Liver (tissue), 9 donors: ENCODE measurements around the gene TBC1D12. TPM values are rescaled to one million over a fixed set of nuclear protein-coding genes. Genes with fewer than 3 reads are reported as not detected.

Experiments
- DNase-seq: peaks from one replicate; pipeline ENCODE4 v3.0.0-alpha.2; 2017; ENCODE audit warnings: low spot score
- H3K27ac ChIP-seq, 2 donors: one replicate each; pipeline ENCODE4 v1.7.0; 2013; ENCODE audit warnings: inconsistent platforms in 2 of 2, low read length in 2 of 2, control low read depth in 1 of 2, low read depth in 1 of 2, mild to moderate bottlenecking in 1 of 2
- H3K27me3 ChIP-seq, 4 donors: one replicate each; pipeline versions ENCODE4 v1.6.1 to v1.7.0; 2013; ENCODE audit warnings: low read length in 3 of 4, inconsistent platforms in 1 of 4, mild to moderate bottlenecking in 1 of 4, moderate library complexity in 1 of 4; ENCODE audit not compliant: control insufficient read depth in 4 of 4, insufficient read depth in 4 of 4
- H3K36me3 ChIP-seq, 4 donors: one replicate each; pipeline versions ENCODE4 v1.6.1 to v1.7.0; 2013; ENCODE audit warnings: low read length in 3 of 4, mild to moderate bottlenecking in 3 of 4, low read depth in 1 of 4, moderate library complexity in 1 of 4; ENCODE audit not compliant: control insufficient read depth in 4 of 4, insufficient read depth in 3 of 4
- H3K4me1 ChIP-seq, 4 donors: one replicate each; pipeline versions ENCODE4 v1.6.1 to v1.7.0; 2013; ENCODE audit warnings: low read length in 3 of 4, mild to moderate bottlenecking in 3 of 4, moderate library complexity in 1 of 4; ENCODE audit not compliant: control insufficient read depth in 4 of 4, insufficient read depth in 4 of 4
- H3K4me3 ChIP-seq, 3 donors: one replicate each; pipeline versions ENCODE4 v1.6.1 to v1.7.0; 2013; ENCODE audit warnings: low read length in 3 of 3, control low read depth in 1 of 3, low read depth in 1 of 3, mild to moderate bottlenecking in 1 of 3
- H3K9ac ChIP-seq, 2 donors: one replicate each; pipeline ENCODE4 v1.7.0; 2013; ENCODE audit warnings: low read length in 2 of 2, mild to moderate bottlenecking in 2 of 2, moderate library complexity in 2 of 2, control low read depth in 1 of 2, low read depth in 1 of 2
- H3K9me3 ChIP-seq, 4 donors: one replicate each; pipeline versions ENCODE4 v1.6.1 to v1.7.0; 2013; ENCODE audit warnings: low read length in 3 of 4; ENCODE audit not compliant: control insufficient read depth in 4 of 4
- EGR1 ChIP-seq, 2 donors: IDR thresholded peaks; 2 replicates each; pipeline ENCODE4 v1.6.1; 2016 to 2018; ENCODE audit warnings: antibody characterized with exemption in 2 of 2, low read depth in 2 of 2
- FOXA1 ChIP-seq: IDR thresholded peaks from 2 replicates; pipeline ENCODE4 v1.6.1; 2016; ENCODE audit warnings: antibody characterized with exemption
- FOXA2 ChIP-seq: IDR thresholded peaks from 2 replicates; pipeline ENCODE4 v1.6.1; 2016; ENCODE audit warnings: antibody characterized with exemption
- GABPA ChIP-seq, 2 donors: IDR thresholded peaks in 1 of 2; conservative IDR thresholded peaks in 1 of 2; 2 replicates each; pipeline ENCODE4 v1.6.1; 2016; ENCODE audit warnings: antibody characterized with exemption in 2 of 2, mild to moderate bottlenecking in 1 of 2, moderate library complexity in 1 of 2
- HNF4A ChIP-seq, 2 donors: conservative IDR thresholded peaks; 2 replicates each; pipeline ENCODE4 v1.6.1; 2016; ENCODE audit warnings: antibody characterized with exemption in 2 of 2, mild to moderate bottlenecking in 2 of 2
- HNF4G ChIP-seq: IDR thresholded peaks from 2 replicates; pipeline ENCODE4 v1.6.1; 2016; ENCODE audit warnings: antibody characterized with exemption
- JUND ChIP-seq, 2 donors: IDR thresholded peaks; 2 replicates each; pipeline ENCODE4 v1.6.1; 2016; ENCODE audit warnings: antibody characterized with exemption in 2 of 2
- NR2F2 ChIP-seq: IDR thresholded peaks from 2 replicates; pipeline ENCODE4 v1.6.1; 2016; ENCODE audit warnings: antibody characterized with exemption
- RAD21 ChIP-seq, 2 donors: IDR thresholded peaks; 2 replicates each; pipeline ENCODE4 v1.6.1; 2016; ENCODE audit warnings: antibody characterized with exemption in 2 of 2, mild to moderate bottlenecking in 2 of 2
- RXRA ChIP-seq, 2 donors: IDR thresholded peaks; 2 replicates each; pipeline ENCODE4 v1.6.1; 2017 to 2018; ENCODE audit warnings: antibody characterized with exemption in 2 of 2, mild to moderate bottlenecking in 1 of 2
- SP1 ChIP-seq: IDR thresholded peaks from 2 replicates; pipeline ENCODE4 v1.6.1; 2018; ENCODE audit warnings: antibody characterized with exemption, mild to moderate bottlenecking
- TAF1 ChIP-seq: conservative IDR thresholded peaks from 2 replicates; pipeline ENCODE4 v1.6.1; 2016; ENCODE audit warnings: antibody characterized with exemption, mild to moderate bottlenecking
- YY1 ChIP-seq: IDR thresholded peaks from 2 replicates; pipeline ENCODE4 v1.6.1; 2016; ENCODE audit warnings: antibody characterized with exemption, mild to moderate bottlenecking
- WGBS: extraction: QIAGEN DNeasy Blood & Tissue Kit; methylation state at CpG from one replicate; pipeline ENCODE4 v1.1.7; 2013; 5-methylcytosine and 5-hydroxymethylcytosine counted together
- polyA plus RNA-seq, 2 donors: library from polyadenylated mRNA; stranded (reverse) in 1 of 2; unstranded in 1 of 2; fragments of 200-250 nt in 1 of 2; fragments of >200 nt in 1 of 2; fragmentation: Nextera tagmentation in 1 of 2; extraction: Ambion mirVana in 1 of 2; gene quantifications; one replicate each; pipeline versions ENCODE4 v1.2.1 to v1.2.3, GENCODE V29; 2013 to 2015
- total RNA-seq, 2 donors: library from RNA; depleted of rRNA; stranded (reverse); fragments of >200 nt; gene quantifications; one replicate each; pipeline ENCODE4 v1.2.3, GENCODE V29; 2014
- TF ChIP-seq, protein P1 (sequence below): IDR thresholded peaks from 2 replicates; pipeline ENCODE4 v1.6.1; 2016; ENCODE audit warnings: antibody characterized with exemption
- TF ChIP-seq, protein P2 (sequence below): IDR thresholded peaks from 2 replicates; pipeline ENCODE4 v1.6.1; 2016; ENCODE audit warnings: antibody characterized with exemption
- TF ChIP-seq, protein P3 (sequence below): IDR thresholded peaks from 2 replicates; pipeline ENCODE4 v1.6.1; 2016; ENCODE audit warnings: antibody characterized with exemption, mild to moderate bottlenecking
- TF ChIP-seq, protein P4 (sequence below): IDR thresholded peaks from 2 replicates; pipeline ENCODE4 v1.6.1; 2016; ENCODE audit warnings: antibody characterized with exemption
- TF ChIP-seq, protein P5 (sequence below): fragments of 150-350 bp; IDR thresholded peaks from 2 replicates; pipeline ENCODE4 v1.5.1; 2017; ENCODE audit warnings: improper control_type of control experiment, low read depth, low read length; ENCODE audit not compliant: missing input control
- donor health status: healthy.
- donor health status: healthy.
- donor health status: healthy.
- donor health status: healthy.
- donor health status: healthy.

The TBC1D12 gene
- total and polyA plus RNA-seq, 4 donors: 2.6 to 7.5 (median 5.0) TPM

DNA sequence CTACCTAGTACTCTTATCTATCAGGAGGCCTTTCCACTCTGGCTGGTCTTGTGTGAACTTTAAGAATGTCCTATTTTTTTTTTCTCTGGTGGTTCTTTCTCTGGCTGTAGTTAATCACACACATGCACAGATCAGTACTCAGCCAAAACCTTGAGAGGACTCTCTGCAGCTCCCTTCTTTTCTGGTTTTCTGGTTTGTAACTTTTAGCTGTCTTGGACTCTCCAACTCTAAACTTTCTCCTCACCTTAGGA lies 88.4 kb downstream of the TBC1D12 start:
- no peaks in the 10 kb centered on the region for H3K4me1 ChIP-seq
- no peak overlapping the region for H3K9ac ChIP-seq
- no peak overlapping the region for H3K4me3 ChIP-seq
- no peak for DNase-seq
- no peak for TF ChIP-seq SP1
- no peak for TF ChIP-seq RAD21 (IDR thresholded peaks at IDR 0.05)
- TF ChIP-seq, protein P1, sequence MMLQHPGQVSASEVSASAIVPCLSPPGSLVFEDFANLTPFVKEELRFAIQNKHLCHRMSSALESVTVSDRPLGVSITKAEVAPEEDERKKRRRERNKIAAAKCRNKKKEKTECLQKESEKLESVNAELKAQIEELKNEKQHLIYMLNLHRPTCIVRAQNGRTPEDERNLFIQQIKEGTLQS: no peak
- TF ChIP-seq TAF1: no peak
- TF ChIP-seq RXRA (IDR thresholded peaks at IDR 0.05): no peak
- TF ChIP-seq JUND (IDR thresholded peaks at IDR 0.05): no peak
- TF ChIP-seq GABPA (IDR thresholded peaks at IDR 0.05 in 1 of 2, conservative IDR thresholded peaks at IDR 0.05 in 1 of 2): no peak
- TF ChIP-seq, protein P2, sequence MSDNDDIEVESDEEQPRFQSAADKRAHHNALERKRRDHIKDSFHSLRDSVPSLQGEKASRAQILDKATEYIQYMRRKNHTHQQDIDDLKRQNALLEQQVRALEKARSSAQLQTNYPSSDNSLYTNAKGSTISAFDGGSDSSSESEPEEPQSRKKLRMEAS: no peak
- no peak for TF ChIP-seq FOXA1
- TF ChIP-seq FOXA2: no peak
- TF ChIP-seq YY1: no peak
- no peak for TF ChIP-seq HNF4G
- TF ChIP-seq, protein P3, sequence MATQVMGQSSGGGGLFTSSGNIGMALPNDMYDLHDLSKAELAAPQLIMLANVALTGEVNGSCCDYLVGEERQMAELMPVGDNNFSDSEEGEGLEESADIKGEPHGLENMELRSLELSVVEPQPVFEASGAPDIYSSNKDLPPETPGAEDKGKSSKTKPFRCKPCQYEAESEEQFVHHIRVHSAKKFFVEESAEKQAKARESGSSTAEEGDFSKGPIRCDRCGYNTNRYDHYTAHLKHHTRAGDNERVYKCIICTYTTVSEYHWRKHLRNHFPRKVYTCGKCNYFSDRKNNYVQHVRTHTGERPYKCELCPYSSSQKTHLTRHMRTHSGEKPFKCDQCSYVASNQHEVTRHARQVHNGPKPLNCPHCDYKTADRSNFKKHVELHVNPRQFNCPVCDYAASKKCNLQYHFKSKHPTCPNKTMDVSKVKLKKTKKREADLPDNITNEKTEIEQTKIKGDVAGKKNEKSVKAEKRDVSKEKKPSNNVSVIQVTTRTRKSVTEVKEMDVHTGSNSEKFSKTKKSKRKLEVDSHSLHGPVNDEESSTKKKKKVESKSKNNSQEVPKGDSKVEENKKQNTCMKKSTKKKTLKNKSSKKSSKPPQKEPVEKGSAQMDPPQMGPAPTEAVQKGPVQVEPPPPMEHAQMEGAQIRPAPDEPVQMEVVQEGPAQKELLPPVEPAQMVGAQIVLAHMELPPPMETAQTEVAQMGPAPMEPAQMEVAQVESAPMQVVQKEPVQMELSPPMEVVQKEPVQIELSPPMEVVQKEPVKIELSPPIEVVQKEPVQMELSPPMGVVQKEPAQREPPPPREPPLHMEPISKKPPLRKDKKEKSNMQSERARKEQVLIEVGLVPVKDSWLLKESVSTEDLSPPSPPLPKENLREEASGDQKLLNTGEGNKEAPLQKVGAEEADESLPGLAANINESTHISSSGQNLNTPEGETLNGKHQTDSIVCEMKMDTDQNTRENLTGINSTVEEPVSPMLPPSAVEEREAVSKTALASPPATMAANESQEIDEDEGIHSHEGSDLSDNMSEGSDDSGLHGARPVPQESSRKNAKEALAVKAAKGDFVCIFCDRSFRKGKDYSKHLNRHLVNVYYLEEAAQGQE: no peak
- TF ChIP-seq EGR1 (IDR thresholded peaks at IDR 0.05; ENCODE audit: low read depth in 2 of 2): no peak
- TF ChIP-seq NR2F2: no peak
- TF ChIP-seq HNF4A (conservative IDR thresholded peaks at IDR 0.05): no peak
- TF ChIP-seq, protein P4, sequence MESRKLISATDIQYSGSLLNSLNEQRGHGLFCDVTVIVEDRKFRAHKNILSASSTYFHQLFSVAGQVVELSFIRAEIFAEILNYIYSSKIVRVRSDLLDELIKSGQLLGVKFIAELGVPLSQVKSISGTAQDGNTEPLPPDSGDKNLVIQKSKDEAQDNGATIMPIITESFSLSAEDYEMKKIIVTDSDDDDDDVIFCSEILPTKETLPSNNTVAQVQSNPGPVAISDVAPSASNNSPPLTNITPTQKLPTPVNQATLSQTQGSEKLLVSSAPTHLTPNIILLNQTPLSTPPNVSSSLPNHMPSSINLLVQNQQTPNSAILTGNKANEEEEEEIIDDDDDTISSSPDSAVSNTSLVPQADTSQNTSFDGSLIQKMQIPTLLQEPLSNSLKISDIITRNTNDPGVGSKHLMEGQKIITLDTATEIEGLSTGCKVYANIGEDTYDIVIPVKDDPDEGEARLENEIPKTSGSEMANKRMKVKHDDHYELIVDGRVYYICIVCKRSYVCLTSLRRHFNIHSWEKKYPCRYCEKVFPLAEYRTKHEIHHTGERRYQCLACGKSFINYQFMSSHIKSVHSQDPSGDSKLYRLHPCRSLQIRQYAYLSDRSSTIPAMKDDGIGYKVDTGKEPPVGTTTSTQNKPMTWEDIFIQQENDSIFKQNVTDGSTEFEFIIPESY: no peak
- no peaks in the 10 kb centered on the region for H3K9me3 ChIP-seq
- H3K36me3 ChIP-seq: no peaks in the 10 kb centered on the region
- no peaks in the 10 kb centered on the region for H3K27me3 ChIP-seq
- no peak overlapping the region for H3K27ac ChIP-seq

DNA sequence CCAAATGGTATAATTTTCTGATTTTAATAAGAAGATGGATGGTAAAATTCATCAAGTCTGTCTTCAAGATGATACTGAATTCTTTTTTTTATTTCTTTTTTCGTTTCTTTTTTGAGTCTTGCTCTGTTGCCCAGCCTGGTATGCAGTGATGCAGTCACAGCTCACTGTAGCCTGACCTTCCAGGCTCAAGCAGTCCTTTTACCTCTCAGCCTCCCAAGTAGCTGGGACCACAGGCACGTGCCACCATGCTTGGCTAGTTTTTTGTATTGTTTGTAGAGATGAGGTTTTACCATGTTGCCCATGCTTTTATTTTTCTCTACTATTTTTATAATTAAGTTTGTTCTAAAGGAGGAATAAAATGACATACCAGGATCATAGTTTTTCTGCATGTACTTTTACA lies 91.1 kb downstream of the TBC1D12 start:
- Histone ChIP-seq H3K27me3 (no peaks in the 10 kb centered on the region), H3K9me3 (no peaks in the 10 kb centered on the region), H3K9ac (no peak overlapping the region), H3K36me3 (no peaks in the 10 kb centered on the region), H3K4me3 (no peak overlapping the region), H3K27ac (no peak overlapping the region), H3K4me1 (no peaks in the 10 kb centered on the region)
- WGBS: 89% methylated on average over 2 of the region's 2 CpGs
- TF ChIP-seq JUND (IDR thresholded peaks at IDR 0.05) (no peak), RAD21 (IDR thresholded peaks at IDR 0.05) (no peak), NR2F2 (no peak), FOXA2 (no peak), EGR1 (IDR thresholded peaks at IDR 0.05; ENCODE audit: low read depth in 2 of 2) (no peak), TAF1 (no peak), HNF4A (conservative IDR thresholded peaks at IDR 0.05) (no peak), SP1 (no peak), HNF4G (no peak), GABPA (IDR thresholded peaks at IDR 0.05 in 1 of 2, conservative IDR thresholded peaks at IDR 0.05 in 1 of 2) (no peak)
- TF ChIP-seq, protein P2: no peak
- TF ChIP-seq, protein P5, sequence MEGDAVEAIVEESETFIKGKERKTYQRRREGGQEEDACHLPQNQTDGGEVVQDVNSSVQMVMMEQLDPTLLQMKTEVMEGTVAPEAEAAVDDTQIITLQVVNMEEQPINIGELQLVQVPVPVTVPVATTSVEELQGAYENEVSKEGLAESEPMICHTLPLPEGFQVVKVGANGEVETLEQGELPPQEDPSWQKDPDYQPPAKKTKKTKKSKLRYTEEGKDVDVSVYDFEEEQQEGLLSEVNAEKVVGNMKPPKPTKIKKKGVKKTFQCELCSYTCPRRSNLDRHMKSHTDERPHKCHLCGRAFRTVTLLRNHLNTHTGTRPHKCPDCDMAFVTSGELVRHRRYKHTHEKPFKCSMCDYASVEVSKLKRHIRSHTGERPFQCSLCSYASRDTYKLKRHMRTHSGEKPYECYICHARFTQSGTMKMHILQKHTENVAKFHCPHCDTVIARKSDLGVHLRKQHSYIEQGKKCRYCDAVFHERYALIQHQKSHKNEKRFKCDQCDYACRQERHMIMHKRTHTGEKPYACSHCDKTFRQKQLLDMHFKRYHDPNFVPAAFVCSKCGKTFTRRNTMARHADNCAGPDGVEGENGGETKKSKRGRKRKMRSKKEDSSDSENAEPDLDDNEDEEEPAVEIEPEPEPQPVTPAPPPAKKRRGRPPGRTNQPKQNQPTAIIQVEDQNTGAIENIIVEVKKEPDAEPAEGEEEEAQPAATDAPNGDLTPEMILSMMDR: no peak
- TF ChIP-seq, protein P1: no peak
- TF ChIP-seq, protein P3: no peak
- DNase-seq: no peak
